Neural crest cell (in vitro differentiated cells): Measurements from ENCODE around the gene FIGLA. TPM values are rescaled to one million over a fixed set of nuclear protein-coding genes. Genes with fewer than 3 reads are reported as not detected.

Source experiments
- DNase-seq: peaks from one replicate; pipeline ENCODE4 v3.0.0; 2021; ENCODE audit warnings: low read depth, mixed read lengths, low spot score
- H3K27ac Mint-ChIP-seq: one replicate; pipeline ENCODE4 v1.8.0; 2021; ENCODE audit warnings: mild to moderate bottlenecking, mixed read lengths; ENCODE audit not compliant: unreplicated experiment
- H3K27me3 Mint-ChIP-seq: 2 replicates; pipeline ENCODE4 v1.8.0; 2021; ENCODE audit warnings: low read depth, mild to moderate bottlenecking, mixed read lengths
- H3K36me3 Mint-ChIP-seq: 2 replicates; pipeline ENCODE4 v1.8.0; 2021; ENCODE audit warnings: low read depth, mild to moderate bottlenecking, mixed read lengths
- H3K4me1 Mint-ChIP-seq: 2 replicates; pipeline ENCODE4 v1.8.0; 2021; ENCODE audit warnings: mixed read lengths
- H3K4me3 Mint-ChIP-seq: one replicate; pipeline ENCODE4 v1.8.0; 2021; ENCODE audit warnings: mild to moderate bottlenecking, mixed read lengths
- H3K9me3 Mint-ChIP-seq: 2 replicates; pipeline ENCODE4 v1.8.0; 2021; ENCODE audit warnings: mixed read lengths
- CTCF ChIP-seq: fragments of 200-600 bp; sonication (generic); conservative IDR thresholded peaks from 2 replicates; pipeline ENCODE4 v1.5.0; 2021; ENCODE audit warnings: antibody characterized with exemption, mild to moderate bottlenecking
- total RNA-seq: library from RNA; stranded (reverse); gene quantifications from 2 replicates; pipeline ENCODE4 v1.2.1, GENCODE V29; 2021

Gene FIGLA
- total RNA-seq, 1 donor from 2014 or later = not detected

- no peak overlapping the region for H3K27ac Mint-ChIP-seq
- peaks cover 18% of the 10 kb centered on the region for H3K27me3 Mint-ChIP-seq
- no peaks in the 10 kb centered on the region for H3K36me3 Mint-ChIP-seq
- no peaks in the 10 kb centered on the region for H3K9me3 Mint-ChIP-seq
- TF ChIP-seq CTCF = no peak
- H3K4me3 Mint-ChIP-seq = no peak overlapping the region
- no peaks in the 10 kb centered on the region for H3K4me1 Mint-ChIP-seq
- no peak for DNase-seq
These were observed 42.8 kb upstream of the FIGLA start for GRCh38 chr2:70833246-70833645.

- Mint-ChIP-seq H3K36me3 (no peaks in the 10 kb centered on the region), H3K4me3 (no peak overlapping the region), H3K27me3 (peaks cover 18% of the 10 kb centered on the region), H3K27ac (no peak overlapping the region), H3K9me3 (no peaks in the 10 kb centered on the region), H3K4me1 (no peaks in the 10 kb centered on the region)
- no peak for TF ChIP-seq CTCF
- no peak for DNase-seq
These were observed 41.9 kb upstream of the FIGLA start for GRCh38 chr2:70832386-70832785.

GRCh38 chr2:70831861-70832260 lies 41.4 kb upstream of the FIGLA start:
- Mint-ChIP-seq H3K4me1 (peaks cover 2% of the 10 kb centered on the region), H3K27me3 (peaks cover 20% of the 10 kb centered on the region), H3K9me3 (no peaks in the 10 kb centered on the region), H3K27ac (no peak overlapping the region), H3K36me3 (no peaks in the 10 kb centered on the region), H3K4me3 (no peak overlapping the region)
- no peak for DNase-seq
- no peak for TF ChIP-seq CTCF

GRCh38 chr2:70830366-70830765 lies 39.9 kb upstream of the FIGLA start:
- H3K27ac Mint-ChIP-seq = no peak overlapping the region
- H3K36me3 Mint-ChIP-seq = no peaks in the 10 kb centered on the region
- DNase-seq = no peak
- H3K4me3 Mint-ChIP-seq = no peak overlapping the region
- H3K4me1 Mint-ChIP-seq = peaks cover 4% of the 10 kb centered on the region
- no peaks in the 10 kb centered on the region for H3K9me3 Mint-ChIP-seq
- H3K27me3 Mint-ChIP-seq = peaks cover 12% of the 10 kb centered on the region
- TF ChIP-seq CTCF = no peak

GRCh38 chr2:70829916-70830315 lies 39.5 kb upstream of the FIGLA start:
- peaks cover 8% of the 10 kb centered on the region for H3K27me3 Mint-ChIP-seq
- DNase-seq = no peak
- H3K4me1 Mint-ChIP-seq = peaks cover 4% of the 10 kb centered on the region
- H3K27ac Mint-ChIP-seq = no peak overlapping the region
- H3K4me3 Mint-ChIP-seq = no peak overlapping the region
- TF ChIP-seq CTCF = no peak
- no peaks in the 10 kb centered on the region for H3K36me3 Mint-ChIP-seq
- no peaks in the 10 kb centered on the region for H3K9me3 Mint-ChIP-seq
